Dendritic cell treated with granulocyte-macrophage colony-stimulating factor and Interleukin-4, amounts not matched to agents 40 ng/mL and 50 ng/mL, for 4 days (primary cell): Measurements from ENCODE around the gene ZFR2.

Source experiments
- H3K27ac Mint-ChIP-seq: one replicate; pipeline ENCODE4 v1.8.0; 2022; ENCODE audit warnings: mild to moderate bottlenecking, mixed read lengths
- H3K27me3 Mint-ChIP-seq: one replicate; pipeline ENCODE4 v1.8.0; 2022; ENCODE audit warnings: mild to moderate bottlenecking, mixed read lengths
- H3K36me3 Mint-ChIP-seq: one replicate; pipeline ENCODE4 v1.8.0; 2022; ENCODE audit warnings: low read depth, mixed read lengths
- H3K4me1 Mint-ChIP-seq: one replicate; pipeline ENCODE4 v1.8.0; 2022; ENCODE audit warnings: low read depth, mixed read lengths
- H3K4me3 Mint-ChIP-seq: one replicate; pipeline ENCODE4 v1.8.0; 2022; ENCODE audit warnings: mild to moderate bottlenecking, moderate library complexity, mixed read lengths
- H3K9me3 Mint-ChIP-seq: one replicate; pipeline ENCODE4 v1.8.0; 2022; ENCODE audit warnings: mixed read lengths
- intact Hi-C: fragments of 100-400 bp; cut with micrococcal nuclease; formaldehyde crosslinking; loops from one replicate; pipeline ENCODE4 v1.15.0; 2022

ZFR2 gene

GRCh38 chr19:3809881-3810707 is 58.7 kb downstream of the ZFR2 start:
- Mint-ChIP-seq H3K36me3 (no peaks in the 10 kb centered on the region), H3K27me3 (peaks cover 18% of the 10 kb centered on the region), H3K9me3 (peaks cover 7% of the 10 kb centered on the region), H3K4me1 (peaks cover 36% of the 10 kb centered on the region), H3K4me3 (no peak overlapping the region), H3K27ac (no peak overlapping the region)
- intact Hi-C loops, result no loop called here

- peaks cover 20% of the 10 kb centered on the region for H3K27me3 Mint-ChIP-seq
- H3K27ac Mint-ChIP-seq, result no peak overlapping the region
- peaks cover 7% of the 10 kb centered on the region for H3K9me3 Mint-ChIP-seq
- H3K4me1 Mint-ChIP-seq, result peaks cover 34% of the 10 kb centered on the region
- no peak overlapping the region for H3K4me3 Mint-ChIP-seq
- H3K36me3 Mint-ChIP-seq, result no peaks in the 10 kb centered on the region
- intact Hi-C loops, result no loop called here
These were observed 60.3 kb downstream of the ZFR2 start for GRCh38 chr19:3808420-3809143.

- intact Hi-C loops, result no loop called here
- Mint-ChIP-seq H3K36me3 (no peaks in the 10 kb centered on the region), H3K4me3 (no peak overlapping the region), H3K27me3 (peaks cover 24% of the 10 kb centered on the region), H3K4me1 (peaks cover 27% of the 10 kb centered on the region), H3K9me3 (peaks cover 7% of the 10 kb centered on the region), H3K27ac (no peak overlapping the region)
These were observed 61.1 kb downstream of the ZFR2 start for GRCh38 chr19:3807574-3808354.

- Mint-ChIP-seq H3K27ac (no peak overlapping the region), H3K36me3 (no peaks in the 10 kb centered on the region), H3K9me3 (peaks cover 7% of the 10 kb centered on the region), H3K4me3 (no peak overlapping the region), H3K27me3 (peaks cover 31% of the 10 kb centered on the region), H3K4me1 (peaks cover 21% of the 10 kb centered on the region)
- intact Hi-C loops, result no loop called here
These were observed 61.7 kb downstream of the ZFR2 start for GRCh38 chr19:3807131-3807480.

- Mint-ChIP-seq H3K27ac (no peak overlapping the region), H3K4me3 (no peak overlapping the region), H3K27me3 (peaks cover 44% of the 10 kb centered on the region), H3K9me3 (peaks cover 7% of the 10 kb centered on the region), H3K4me1 (peaks cover 28% of the 10 kb centered on the region), H3K36me3 (no peaks in the 10 kb centered on the region)
- intact Hi-C loops, result no loop called here
These were observed 63.0 kb downstream of the ZFR2 start for GRCh38 chr19:3805859-3806258.

- intact Hi-C loops, result no loop called here
- Mint-ChIP-seq H3K36me3 (no peaks in the 10 kb centered on the region), H3K27ac (no peak overlapping the region), H3K4me1 (peaks cover 26% of the 10 kb centered on the region), H3K9me3 (peaks cover 7% of the 10 kb centered on the region), H3K27me3 (peaks cover 55% of the 10 kb centered on the region), H3K4me3 (no peak overlapping the region)
These were observed 64.4 kb downstream of the ZFR2 start for GRCh38 chr19:3804429-3804828.

GRCh38 chr19:3803986-3804385 is 64.9 kb downstream of the ZFR2 start:
- H3K36me3 Mint-ChIP-seq, result no peaks in the 10 kb centered on the region
- H3K27ac Mint-ChIP-seq, result no peak overlapping the region
- H3K4me1 Mint-ChIP-seq, result peaks cover 26% of the 10 kb centered on the region
- intact Hi-C loops, result no loop called here
- H3K27me3 Mint-ChIP-seq, result peaks cover 58% of the 10 kb centered on the region
- no peak overlapping the region for H3K4me3 Mint-ChIP-seq
- H3K9me3 Mint-ChIP-seq, result peaks cover 7% of the 10 kb centered on the region

GRCh38 chr19:3803114-3803888 is 65.5 kb downstream of the ZFR2 start:
- peaks cover 27% of the 10 kb centered on the region for H3K4me1 Mint-ChIP-seq
- peaks cover 59% of the 10 kb centered on the region for H3K27me3 Mint-ChIP-seq
- no peak overlapping the region for H3K4me3 Mint-ChIP-seq
- H3K9me3 Mint-ChIP-seq, result peaks cover 6% of the 10 kb centered on the region
- H3K27ac Mint-ChIP-seq, result no peak overlapping the region
- no peaks in the 10 kb centered on the region for H3K36me3 Mint-ChIP-seq
- intact Hi-C loops, result no loop called here

- Mint-ChIP-seq H3K36me3 (no peaks in the 10 kb centered on the region), H3K9me3 (peaks cover 7% of the 10 kb centered on the region), H3K27ac (no peak overlapping the region), H3K4me3 (no peak overlapping the region), H3K27me3 (peaks cover 68% of the 10 kb centered on the region), H3K4me1 (peaks cover 19% of the 10 kb centered on the region)
- intact Hi-C loops, result no loop called here
These were observed 67.3 kb downstream of the ZFR2 start for GRCh38 chr19:3801412-3802096.

- H3K4me1 Mint-ChIP-seq, result peaks cover 17% of the 10 kb centered on the region
- H3K27me3 Mint-ChIP-seq, result peaks cover 69% of the 10 kb centered on the region
- no peak overlapping the region for H3K27ac Mint-ChIP-seq
- no peak overlapping the region for H3K4me3 Mint-ChIP-seq
- H3K9me3 Mint-ChIP-seq, result peaks cover 12% of the 10 kb centered on the region
- no peaks in the 10 kb centered on the region for H3K36me3 Mint-ChIP-seq
- intact Hi-C loops, result no loop called here
These were observed 67.8 kb downstream of the ZFR2 start for GRCh38 chr19:3800996-3801395.

- H3K27me3 Mint-ChIP-seq, result peaks cover 62% of the 10 kb centered on the region
- H3K4me3 Mint-ChIP-seq, result no peak overlapping the region
- H3K27ac Mint-ChIP-seq, result no peak overlapping the region
- no peaks in the 10 kb centered on the region for H3K36me3 Mint-ChIP-seq
- H3K9me3 Mint-ChIP-seq, result peaks cover 12% of the 10 kb centered on the region
- intact Hi-C loops, result no loop called here
- H3K4me1 Mint-ChIP-seq, result peaks cover 17% of the 10 kb centered on the region
These were observed 70.7 kb downstream of the ZFR2 start for GRCh38 chr19:3798137-3798536.

- no peak overlapping the region for H3K4me3 Mint-ChIP-seq
- no peaks in the 10 kb centered on the region for H3K36me3 Mint-ChIP-seq
- intact Hi-C loops, result no loop called here
- H3K27me3 Mint-ChIP-seq, result peaks cover 50% of the 10 kb centered on the region
- peaks cover 12% of the 10 kb centered on the region for H3K9me3 Mint-ChIP-seq
- no peak overlapping the region for H3K27ac Mint-ChIP-seq
- H3K4me1 Mint-ChIP-seq, result peaks cover 10% of the 10 kb centered on the region
These were observed 72.5 kb downstream of the ZFR2 start for GRCh38 chr19:3796358-3796757.

- Mint-ChIP-seq H3K27ac (no peak overlapping the region), H3K9me3 (peaks cover 21% of the 10 kb centered on the region), H3K27me3 (peaks cover 51% of the 10 kb centered on the region), H3K4me3 (no peak overlapping the region), H3K4me1 (peaks cover 5% of the 10 kb centered on the region), H3K36me3 (no peaks in the 10 kb centered on the region)
- intact Hi-C loops, result no loop called here
These were observed 75.0 kb downstream of the ZFR2 start for GRCh38 chr19:3793799-3794198.
